ENCODE results near the gene YWHAG. TPM values are rescaled to one million over a fixed set of nuclear protein-coding genes. Genes with fewer than 3 reads are reported as not detected.

YWHAG gene
- total and polyA plus RNA-seq, 9 of the 15 experiments (the other 6 are each of a cell fraction or from before 2014, with no cell fraction given), result 30.4 to 246 (median 94.5) TPM

DNA sequence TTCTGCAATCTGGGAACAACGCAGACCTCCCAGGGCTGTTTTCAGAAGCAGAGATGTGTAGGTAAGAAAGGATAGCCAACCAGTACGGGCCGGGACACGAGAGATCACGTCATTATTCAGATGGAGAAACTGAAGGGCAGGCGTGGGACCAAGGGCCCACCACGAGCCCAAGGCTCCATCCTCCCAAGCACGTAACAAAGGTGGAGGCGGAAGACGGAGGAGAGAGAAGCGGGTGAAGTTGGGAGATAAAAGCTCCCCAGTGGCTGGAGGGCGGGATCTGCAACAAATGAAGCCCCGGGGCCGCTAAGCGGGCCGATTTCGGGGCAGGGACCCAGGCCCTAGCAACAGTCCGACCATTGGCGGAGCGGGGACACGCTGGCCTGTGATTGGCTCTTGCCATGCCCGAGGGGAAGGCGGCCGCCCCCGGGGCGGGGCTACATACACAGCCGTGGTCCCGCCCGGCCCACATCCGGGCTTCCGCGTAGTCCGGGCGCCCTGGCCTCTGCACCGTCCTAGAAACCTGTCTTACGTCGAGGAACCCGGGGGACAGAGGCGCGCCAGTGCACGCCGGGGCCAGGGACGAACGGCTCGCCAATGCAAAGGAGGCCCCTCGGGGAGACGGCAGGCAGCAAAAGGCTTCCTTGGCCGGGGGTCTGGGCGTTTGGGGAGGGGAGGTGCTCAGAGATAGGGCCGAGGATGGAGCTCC lies 40.9 kb downstream of the YWHAG start (continued):
- TF ChIP-seq EGR1 (conservative IDR thresholded peaks at IDR 0.05) (peak; percentile 73), SREBF2 (CRISPR knock-in tag; IDR thresholded peaks at IDR 0.05) (no peak; the same call in 1 of the 2 replicates), ZNF589 (CRISPR knock-in tag; IDR thresholded peaks at IDR 0.05; ENCODE audit: low read depth) (no peak), PTTG1 (tag; IDR thresholded peaks at IDR 0.05; ENCODE audit: low read depth) (no peak), CHD2 (IDR thresholded peaks at IDR 0.05; ENCODE audit: low read depth, low read length) (peak; percentile 77), MTA2 (IDR thresholded peaks at IDR 0.05; ENCODE audit: low read depth) (no peak)
- TF ChIP-seq, protein P1, sequence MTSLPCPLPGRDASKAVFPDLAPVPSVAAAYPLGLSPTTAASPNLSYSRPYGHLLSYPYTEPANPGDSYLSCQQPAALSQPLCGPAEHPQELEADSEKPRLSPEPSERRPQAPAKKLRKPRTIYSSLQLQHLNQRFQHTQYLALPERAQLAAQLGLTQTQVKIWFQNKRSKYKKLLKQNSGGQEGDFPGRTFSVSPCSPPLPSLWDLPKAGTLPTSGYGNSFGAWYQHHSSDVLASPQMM (CRISPR knock-in tag; IDR thresholded peaks at IDR 0.05), result no peak
- TF ChIP-seq, protein P2, sequence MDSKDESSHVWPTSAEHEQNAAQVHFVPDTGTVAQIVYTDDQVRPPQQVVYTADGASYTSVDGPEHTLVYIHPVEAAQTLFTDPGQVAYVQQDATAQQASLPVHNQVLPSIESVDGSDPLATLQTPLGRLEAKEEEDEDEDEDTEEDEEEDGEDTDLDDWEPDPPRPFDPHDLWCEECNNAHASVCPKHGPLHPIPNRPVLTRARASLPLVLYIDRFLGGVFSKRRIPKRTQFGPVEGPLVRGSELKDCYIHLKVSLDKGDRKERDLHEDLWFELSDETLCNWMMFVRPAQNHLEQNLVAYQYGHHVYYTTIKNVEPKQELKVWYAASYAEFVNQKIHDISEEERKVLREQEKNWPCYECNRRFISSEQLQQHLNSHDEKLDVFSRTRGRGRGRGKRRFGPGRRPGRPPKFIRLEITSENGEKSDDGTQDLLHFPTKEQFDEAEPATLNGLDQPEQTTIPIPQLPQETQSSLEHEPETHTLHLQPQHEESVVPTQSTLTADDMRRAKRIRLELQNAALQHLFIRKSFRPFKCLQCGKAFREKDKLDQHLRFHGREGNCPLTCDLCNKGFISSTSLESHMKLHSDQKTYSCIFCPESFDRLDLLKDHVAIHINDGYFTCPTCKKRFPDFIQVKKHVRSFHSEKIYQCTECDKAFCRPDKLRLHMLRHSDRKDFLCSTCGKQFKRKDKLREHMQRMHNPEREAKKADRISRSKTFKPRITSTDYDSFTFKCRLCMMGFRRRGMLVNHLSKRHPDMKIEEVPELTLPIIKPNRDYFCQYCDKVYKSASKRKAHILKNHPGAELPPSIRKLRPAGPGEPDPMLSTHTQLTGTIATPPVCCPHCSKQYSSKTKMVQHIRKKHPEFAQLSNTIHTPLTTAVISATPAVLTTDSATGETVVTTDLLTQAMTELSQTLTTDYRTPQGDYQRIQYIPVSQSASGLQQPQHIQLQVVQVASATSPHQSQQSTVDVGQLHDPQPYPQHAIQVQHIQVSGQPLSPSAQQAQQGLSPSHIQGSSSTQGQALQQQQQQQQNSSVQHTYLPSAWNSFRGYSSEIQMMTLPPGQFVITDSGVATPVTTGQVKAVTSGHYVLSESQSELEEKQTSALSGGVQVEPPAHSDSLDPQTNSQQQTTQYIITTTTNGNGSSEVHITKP (IDR thresholded peaks at IDR 0.05; ENCODE audit: partially characterized antibody), result no peak
- TF ChIP-seq, protein P3, sequence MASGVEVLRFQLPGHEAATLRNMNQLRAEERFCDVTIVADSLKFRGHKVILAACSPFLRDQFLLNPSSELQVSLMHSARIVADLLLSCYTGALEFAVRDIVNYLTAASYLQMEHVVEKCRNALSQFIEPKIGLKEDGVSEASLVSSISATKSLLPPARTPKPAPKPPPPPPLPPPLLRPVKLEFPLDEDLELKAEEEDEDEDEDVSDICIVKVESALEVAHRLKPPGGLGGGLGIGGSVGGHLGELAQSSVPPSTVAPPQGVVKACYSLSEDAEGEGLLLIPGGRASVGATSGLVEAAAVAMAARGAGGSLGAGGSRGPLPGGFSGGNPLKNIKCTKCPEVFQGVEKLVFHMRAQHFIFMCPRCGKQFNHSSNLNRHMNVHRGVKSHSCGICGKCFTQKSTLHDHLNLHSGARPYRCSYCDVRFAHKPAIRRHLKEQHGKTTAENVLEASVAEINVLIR (CRISPR knock-in tag; IDR thresholded peaks at IDR 0.05), result no peak
- TF ChIP-seq, protein P4, sequence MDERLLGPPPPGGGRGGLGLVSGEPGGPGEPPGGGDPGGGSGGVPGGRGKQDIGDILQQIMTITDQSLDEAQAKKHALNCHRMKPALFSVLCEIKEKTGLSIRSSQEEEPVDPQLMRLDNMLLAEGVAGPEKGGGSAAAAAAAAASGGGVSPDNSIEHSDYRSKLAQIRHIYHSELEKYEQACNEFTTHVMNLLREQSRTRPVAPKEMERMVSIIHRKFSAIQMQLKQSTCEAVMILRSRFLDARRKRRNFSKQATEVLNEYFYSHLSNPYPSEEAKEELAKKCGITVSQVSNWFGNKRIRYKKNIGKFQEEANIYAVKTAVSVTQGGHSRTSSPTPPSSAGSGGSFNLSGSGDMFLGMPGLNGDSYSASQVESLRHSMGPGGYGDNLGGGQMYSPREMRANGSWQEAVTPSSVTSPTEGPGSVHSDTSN (CRISPR knock-in tag; IDR thresholded peaks at IDR 0.05; ENCODE audit: low read depth), result no peak
- TF ChIP-seq, protein P4 (tag; conservative IDR thresholded peaks at IDR 0.05; ENCODE audit: low read depth), result no peak
